ENCODE results near the gene SLC22A23.

GRCh38 chr6:3422435-3423070 is 34.3 kb downstream of the SLC22A23 start:
- TF ChIP-seq CTCF (IDR thresholded peaks at IDR 0.05; ENCODE audit: low read depth, low read length, poor library complexity, severe bottlenecking) (no peak), EZH2phosphoT487 (IDR thresholded peaks at IDR 0.05; ENCODE audit: borderline replicate concordance, low read length) (no peak)

All from DOHH2 (cell line).